HEK293 (cell line): ENCODE data around the gene ABHD12.
A peak's percentile ranks its signal among the peaks of the same experiment; 100 is the strongest.

Source experiments
- CTCF ChIA-PET: fragments of 350-600 bp; formaldehyde crosslinking; extraction: SDS; loops from one replicate; lab custom pipeline; 2021; ENCODE audit warnings: antibody characterized with exemption; lab: Yijun Ruan, JAX
- POLR2A ChIA-PET: fragments of 300-600 bp; formaldehyde crosslinking; extraction: SDS; loops from one replicate; lab custom pipeline; 2020; ENCODE audit warnings: antibody characterized with exemption, inconsistent platforms; lab: Yijun Ruan, JAX
- H3K27ac ChIP-seq: fragments of 200-500 bp; sonication (Bioruptor generic); 2 replicates; pipeline ENCODE4 v1.5.1; 2014; ENCODE audit warnings: low read depth, low read length, control low read depth, inconsistent platforms; ENCODE audit errors: extremely low read depth
- H3K36me3 ChIP-seq, 2 experiments: fragments of 200-500 bp in 1 of 2; sonication (Bioruptor generic) in 1 of 2; 1 replicate in 1 of 2; 2 replicates in 1 of 2; pipeline ENCODE4 v1.5.1; 2014 to 2017; ENCODE audit warnings: inconsistent platforms in 2 of 2, low read length in 2 of 2; ENCODE audit not compliant: control insufficient read depth in 2 of 2, insufficient read depth in 1 of 2
- H3K4me1 ChIP-seq: fragments of 200-500 bp; sonication (Bioruptor generic); 2 replicates; pipeline ENCODE4 v1.5.1; 2014; ENCODE audit warnings: mild to moderate bottlenecking, low read length, inconsistent platforms; ENCODE audit not compliant: control insufficient read depth, insufficient read depth
- H3K4me3 ChIP-seq: 2 replicates; pipeline ENCODE4 v1.5.1; 2011; ENCODE audit warnings: low read depth, mild to moderate bottlenecking, control low read depth, low read length, moderate library complexity
- H3K9me3 ChIP-seq: fragments of 200-500 bp; sonication (Bioruptor generic); 2 replicates; pipeline ENCODE4 v1.5.1; 2014; ENCODE audit warnings: low read depth, low read length, inconsistent platforms; ENCODE audit not compliant: control insufficient read depth, insufficient read depth
- EGR2 ChIP-seq: fragments of 450-650 bp; formaldehyde crosslinking; IDR thresholded peaks from 2 replicates; pipeline ENCODE4 v1.5.1; 2016; ENCODE audit warnings: low read depth, missing biosample characterization, missing genetic modification characterization
- HOXD13 ChIP-seq: sonication (generic); formaldehyde crosslinking; IDR thresholded peaks from 2 replicates; pipeline ENCODE4 v1.8.0; 2022; ENCODE audit warnings: missing genetic modification reagents, borderline replicate concordance
- ZBTB7A ChIP-seq: fragments of 450-650 bp; formaldehyde crosslinking; IDR thresholded peaks from 2 replicates; pipeline ENCODE4 v1.5.1; 2016; ENCODE audit warnings: low read depth, missing biosample characterization, missing genetic modification characterization
- ZFHX2 ChIP-seq: fragments of 450-650 bp; formaldehyde crosslinking; conservative IDR thresholded peaks from 2 replicates; pipeline ENCODE4 v1.5.1; 2016; ENCODE audit warnings: missing biosample characterization, missing genetic modification characterization
- ZNF133 ChIP-seq: fragments of 450-650 bp; formaldehyde crosslinking; IDR thresholded peaks from 2 replicates; pipeline ENCODE4 v1.5.1; 2016; ENCODE audit warnings: missing biosample characterization, missing genetic modification characterization
- ZNF157 ChIP-seq: fragments of 450-650 bp; formaldehyde crosslinking; IDR thresholded peaks from 2 replicates; pipeline ENCODE4 v1.5.1; 2016; ENCODE audit warnings: missing biosample characterization, missing genetic modification characterization
- ZNF184 ChIP-seq: fragments of 450-650 bp; IDR thresholded peaks from 2 replicates; pipeline ENCODE4 v1.5.1; 2018; ENCODE audit warnings: missing biosample characterization, mild to moderate bottlenecking, missing genetic modification characterization
- ZNF211 ChIP-seq: fragments of 450-650 bp; formaldehyde crosslinking; IDR thresholded peaks from 2 replicates; pipeline ENCODE4 v1.5.1; 2016; ENCODE audit warnings: low read depth, missing biosample characterization, missing genetic modification characterization
- ZNF37A ChIP-seq: fragments of 450-650 bp; IDR thresholded peaks from 2 replicates; pipeline ENCODE4 v1.5.1; 2018; ENCODE audit warnings: missing biosample characterization, missing genetic modification characterization
- ZNF521 ChIP-seq: fragments of 450-650 bp; formaldehyde crosslinking; IDR thresholded peaks from 2 replicates; pipeline ENCODE4 v1.5.1; 2017; ENCODE audit warnings: missing biosample characterization, mild to moderate bottlenecking, missing genetic modification characterization
- TF ChIP-seq, protein P1 (sequence below): fragments of 450-650 bp; formaldehyde crosslinking; IDR thresholded peaks from 2 replicates; pipeline ENCODE4 v1.5.1; 2016; ENCODE audit warnings: missing biosample characterization, missing genetic modification characterization
- TF ChIP-seq, protein P2 (sequence below): fragments of 450-650 bp; formaldehyde crosslinking; IDR thresholded peaks from 2 replicates; pipeline ENCODE4 v1.5.1; 2016; ENCODE audit warnings: missing biosample characterization, missing genetic modification characterization

ABHD12 gene

DNA sequence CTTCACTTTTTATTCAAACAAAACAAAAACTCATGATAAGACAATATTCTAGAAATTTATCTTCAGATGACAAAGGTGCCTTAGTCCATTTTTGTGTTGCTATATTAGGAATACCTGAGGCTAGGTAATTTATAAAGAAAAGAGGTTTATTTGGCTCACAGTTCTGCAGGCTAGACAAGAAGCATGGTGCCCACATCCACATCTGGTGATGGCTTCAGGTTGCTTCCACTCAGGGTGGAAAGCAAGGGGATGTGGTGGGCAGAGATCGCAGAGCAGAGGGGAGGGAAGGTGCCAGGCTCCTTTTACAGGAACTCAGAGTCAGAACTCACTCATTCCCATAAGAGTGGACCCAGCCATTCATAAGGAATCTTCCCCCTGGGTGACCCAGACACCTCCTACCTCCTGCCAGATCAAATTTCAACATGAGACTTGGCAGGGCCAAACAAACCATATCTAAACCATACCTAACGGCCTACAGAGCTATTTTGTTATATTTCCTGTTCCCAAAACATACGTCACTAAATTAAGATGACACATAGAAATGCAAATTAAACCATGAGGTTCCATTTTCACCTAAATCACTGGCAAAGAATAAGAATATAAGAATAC lies 26.4 kb downstream of the ABHD12 start:
- CTCF ChIA-PET = interaction anchor here (0.8 kb wide), 1 partner anchor 823 kb away, joined by 3 read pairs; no protein-coding TSS in a partner anchor
- Histone ChIP-seq H3K36me3 (no peaks in the 10 kb centered on the region; a peak in 1 of 3 replicates), H3K27ac (no peak overlapping the region), H3K9me3 (no peaks in the 10 kb centered on the region), H3K4me3 (no peak overlapping the region)
- POLR2A ChIA-PET = interaction anchor here (0.6 to 1.1 kb wide), 3 partner anchors 11 to 37 kb away, joined by 3 to 5 read pairs (median 3); partner anchors contain the start of gene ABHD12
- TF ChIP-seq ZNF521 (tag by site-specific recombination) (no peak), ZNF133 (tag by site-specific recombination) (no peak), ZNF37A (tag by site-specific recombination) (no peak), ZNF184 (tag by site-specific recombination) (no peak)
- TF ChIP-seq, protein P1, sequence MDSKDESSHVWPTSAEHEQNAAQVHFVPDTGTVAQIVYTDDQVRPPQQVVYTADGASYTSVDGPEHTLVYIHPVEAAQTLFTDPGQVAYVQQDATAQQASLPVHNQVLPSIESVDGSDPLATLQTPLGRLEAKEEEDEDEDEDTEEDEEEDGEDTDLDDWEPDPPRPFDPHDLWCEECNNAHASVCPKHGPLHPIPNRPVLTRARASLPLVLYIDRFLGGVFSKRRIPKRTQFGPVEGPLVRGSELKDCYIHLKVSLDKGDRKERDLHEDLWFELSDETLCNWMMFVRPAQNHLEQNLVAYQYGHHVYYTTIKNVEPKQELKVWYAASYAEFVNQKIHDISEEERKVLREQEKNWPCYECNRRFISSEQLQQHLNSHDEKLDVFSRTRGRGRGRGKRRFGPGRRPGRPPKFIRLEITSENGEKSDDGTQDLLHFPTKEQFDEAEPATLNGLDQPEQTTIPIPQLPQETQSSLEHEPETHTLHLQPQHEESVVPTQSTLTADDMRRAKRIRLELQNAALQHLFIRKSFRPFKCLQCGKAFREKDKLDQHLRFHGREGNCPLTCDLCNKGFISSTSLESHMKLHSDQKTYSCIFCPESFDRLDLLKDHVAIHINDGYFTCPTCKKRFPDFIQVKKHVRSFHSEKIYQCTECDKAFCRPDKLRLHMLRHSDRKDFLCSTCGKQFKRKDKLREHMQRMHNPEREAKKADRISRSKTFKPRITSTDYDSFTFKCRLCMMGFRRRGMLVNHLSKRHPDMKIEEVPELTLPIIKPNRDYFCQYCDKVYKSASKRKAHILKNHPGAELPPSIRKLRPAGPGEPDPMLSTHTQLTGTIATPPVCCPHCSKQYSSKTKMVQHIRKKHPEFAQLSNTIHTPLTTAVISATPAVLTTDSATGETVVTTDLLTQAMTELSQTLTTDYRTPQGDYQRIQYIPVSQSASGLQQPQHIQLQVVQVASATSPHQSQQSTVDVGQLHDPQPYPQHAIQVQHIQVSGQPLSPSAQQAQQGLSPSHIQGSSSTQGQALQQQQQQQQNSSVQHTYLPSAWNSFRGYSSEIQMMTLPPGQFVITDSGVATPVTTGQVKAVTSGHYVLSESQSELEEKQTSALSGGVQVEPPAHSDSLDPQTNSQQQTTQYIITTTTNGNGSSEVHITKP (tag by site-specific recombination) = peak; percentile 35; the same call in 1 of the 2 replicates
- TF ChIP-seq, all 188 proteins: peak for 1
- 0 out of 2 replicates have a peak, but pooled peaks cover 3% of the 10 kb centered on the region for H3K4me1 ChIP-seq

DNA sequence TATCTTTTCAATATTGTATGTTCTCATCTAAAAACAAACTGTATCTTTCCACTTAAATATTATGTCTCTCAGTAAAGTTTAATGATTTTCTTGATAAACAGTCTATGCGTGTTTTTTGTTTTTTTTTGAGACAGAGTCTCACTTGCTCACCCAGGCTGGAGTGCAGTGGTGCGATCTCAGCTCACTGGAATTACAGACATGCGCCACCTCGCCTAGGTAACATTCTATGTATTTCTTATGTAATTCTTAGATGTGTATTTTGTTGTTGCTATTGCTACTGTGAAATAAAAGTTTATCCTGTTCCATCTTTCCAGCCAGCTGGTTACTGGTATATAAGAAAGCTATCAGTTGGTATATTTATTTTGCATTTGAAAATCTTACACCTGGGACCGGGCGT lies 29.4 kb downstream of the ABHD12 start:
- 0 out of 2 replicates have a peak, but pooled peaks cover 3% of the 10 kb centered on the region for H3K4me1 ChIP-seq
- H3K9me3 ChIP-seq = no peaks in the 10 kb centered on the region
- TF ChIP-seq ZNF157 (tag by site-specific recombination) = no peak
- no peak for TF ChIP-seq ZNF211
- no peak for TF ChIP-seq ZNF184 (tag by site-specific recombination)
- TF ChIP-seq ZNF133 (tag by site-specific recombination) = no peak
- no peak overlapping the region for H3K27ac ChIP-seq
- POLR2A ChIA-PET = no interaction called here
- CTCF ChIA-PET = interaction anchor here (0.7 kb wide), 1 partner anchor 46 kb away, joined by 3 read pairs; no protein-coding TSS in a partner anchor
- no peaks in the 10 kb centered on the region; a peak in 1 of 3 replicates for H3K36me3 ChIP-seq
- no peak overlapping the region for H3K4me3 ChIP-seq

DNA sequence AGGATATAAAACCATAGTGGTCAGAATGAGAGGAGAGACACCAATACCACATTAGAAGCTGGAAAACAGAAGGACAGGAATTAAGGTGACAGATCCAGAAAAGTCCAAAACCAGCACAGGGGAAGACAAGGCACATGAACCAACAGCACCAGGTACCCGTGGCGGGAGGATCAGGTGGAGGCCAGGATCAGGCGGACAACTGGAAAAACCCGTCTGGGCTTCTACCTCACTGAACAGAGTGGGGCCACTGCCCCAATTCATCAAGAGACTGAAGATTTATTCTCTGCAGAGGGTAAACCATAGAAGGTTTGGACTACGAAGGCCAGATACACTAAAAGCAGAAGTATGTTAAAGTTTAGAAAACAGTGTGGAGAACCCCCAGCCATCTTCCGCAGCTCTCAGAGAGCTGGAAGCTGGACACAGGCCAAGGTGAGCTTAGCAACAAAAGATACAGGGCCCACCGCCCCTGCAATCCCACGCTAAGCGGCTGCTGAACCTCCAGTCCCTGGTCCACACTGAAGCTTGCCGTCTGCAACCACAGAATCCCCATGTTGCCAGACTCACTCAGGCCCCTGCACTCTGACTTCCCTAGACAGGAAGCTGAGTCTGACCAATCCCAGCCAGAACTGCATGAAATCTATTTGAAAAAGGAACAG lies 29.9 kb downstream of the ABHD12 start:
- H3K36me3 ChIP-seq = no peaks in the 10 kb centered on the region; a peak in 1 of 3 replicates
- CTCF ChIA-PET = interaction anchor here (0.6 kb wide), 1 partner anchor 214 kb away, joined by 3 read pairs; no protein-coding TSS in a partner anchor

More for the DNA sequence above, 29.9 kb downstream of the ABHD12 start:
- Histone ChIP-seq H3K27ac (no peak overlapping the region), H3K4me1 (0 out of 2 replicates have a peak, but pooled peaks cover 3% of the 10 kb centered on the region), H3K9me3 (no peaks in the 10 kb centered on the region), H3K4me3 (no peak overlapping the region)
- TF ChIP-seq ZBTB7A (tag by site-specific recombination) = no peak
- peak; percentile 34; the same call in 1 of the 2 replicates for TF ChIP-seq ZFHX2 (tag by site-specific recombination)
- TF ChIP-seq, protein P2, sequence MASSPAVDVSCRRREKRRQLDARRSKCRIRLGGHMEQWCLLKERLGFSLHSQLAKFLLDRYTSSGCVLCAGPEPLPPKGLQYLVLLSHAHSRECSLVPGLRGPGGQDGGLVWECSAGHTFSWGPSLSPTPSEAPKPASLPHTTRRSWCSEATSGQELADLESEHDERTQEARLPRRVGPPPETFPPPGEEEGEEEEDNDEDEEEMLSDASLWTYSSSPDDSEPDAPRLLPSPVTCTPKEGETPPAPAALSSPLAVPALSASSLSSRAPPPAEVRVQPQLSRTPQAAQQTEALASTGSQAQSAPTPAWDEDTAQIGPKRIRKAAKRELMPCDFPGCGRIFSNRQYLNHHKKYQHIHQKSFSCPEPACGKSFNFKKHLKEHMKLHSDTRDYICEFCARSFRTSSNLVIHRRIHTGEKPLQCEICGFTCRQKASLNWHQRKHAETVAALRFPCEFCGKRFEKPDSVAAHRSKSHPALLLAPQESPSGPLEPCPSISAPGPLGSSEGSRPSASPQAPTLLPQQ (tag by site-specific recombination) = peak; percentile 24; the same call in 1 of the 2 replicates
- peak; percentile 50; the same call in 1 of the 2 replicates for TF ChIP-seq EGR2 (tag by site-specific recombination)
- TF ChIP-seq HOXD13 (CRISPR knock-in tag) = no peak
- POLR2A ChIA-PET = no interaction called here
